HepG2 (cell line): ENCODE results near the gene TACC2. TPM values are rescaled to one million over a fixed set of nuclear protein-coding genes. Genes with fewer than 3 reads are reported as not detected.

Experiments
- ATF1 ChIP-seq: IDR thresholded peaks from 2 replicates; pipeline ENCODE4 v1.6.1; 2016; ENCODE audit warnings: mild to moderate bottlenecking, control low read depth
- CEBPG ChIP-seq: IDR thresholded peaks from 2 replicates; pipeline ENCODE4 v1.6.1; 2016
- DR1 ChIP-seq: sonication (generic); formaldehyde crosslinking; IDR thresholded peaks from 2 replicates; pipeline ENCODE4 v1.8.0; 2021; ENCODE audit warnings: mild to moderate bottlenecking, missing genetic modification reagents, inconsistent platforms
- JARID2 ChIP-seq: sonication (generic); formaldehyde crosslinking; IDR thresholded peaks from 2 replicates; pipeline ENCODE4 v1.8.1; 2023; ENCODE audit warnings: missing genetic modification reagents, inconsistent platforms; ENCODE audit not compliant: insufficient replicate concordance
- KDM5A ChIP-seq: fragments of 200-600 bp; sonication (generic); IDR thresholded peaks from 2 replicates; pipeline ENCODE4 v1.7.0; 2018; ENCODE audit warnings: antibody characterized with exemption, mild to moderate bottlenecking, low read length, borderline replicate concordance
- MBD4 ChIP-seq: IDR thresholded peaks from 2 replicates; pipeline ENCODE4 v1.6.1; 2012; ENCODE audit warnings: low read length, inconsistent platforms, borderline replicate concordance
- MIER3 ChIP-seq: IDR thresholded peaks from 2 replicates; pipeline ENCODE4 v1.6.1; 2016; ENCODE audit warnings: missing compliant biosample characterization, borderline replicate concordance
- POLR2G ChIP-seq: fragments of 200-400 bp; formaldehyde crosslinking; IDR thresholded peaks from 2 replicates; pipeline ENCODE4 v1.6.1; 2018; ENCODE audit warnings: mild to moderate bottlenecking, low read depth, low read length, moderate library complexity
- RFX3 ChIP-seq: IDR thresholded peaks from 2 replicates; pipeline ENCODE4 v1.6.1; 2016; ENCODE audit warnings: missing biosample characterization, missing genetic modification reagents
- RXRB ChIP-seq: IDR thresholded peaks from 2 replicates; pipeline ENCODE4 v1.6.1; 2016; ENCODE audit warnings: borderline replicate concordance, missing genetic modification reagents, missing compliant biosample characterization
- SMARCC2 ChIP-seq: fragments of 450-650 bp; IDR thresholded peaks from 2 replicates; pipeline ENCODE4 v1.6.1; 2017; ENCODE audit warnings: antibody characterized with exemption, mild to moderate bottlenecking
- SP4 ChIP-seq: sonication (generic); formaldehyde crosslinking; IDR thresholded peaks from 2 replicates; pipeline ENCODE4 v1.8.1; 2023; ENCODE audit warnings: mild to moderate bottlenecking, missing genetic modification reagents
- ZBTB20 ChIP-seq: sonication (generic); formaldehyde crosslinking; IDR thresholded peaks from 2 replicates; pipeline ENCODE4 v1.8.1; 2023; ENCODE audit warnings: missing genetic modification reagents, low read depth, mild to moderate bottlenecking, borderline replicate concordance
- ZFP36L2 ChIP-seq: sonication (generic); formaldehyde crosslinking; IDR thresholded peaks from 2 replicates; pipeline ENCODE4 v1.4.0; 2020; ENCODE audit warnings: missing genetic modification reagents
- ZFYVE20 ChIP-seq: sonication (generic); formaldehyde crosslinking; IDR thresholded peaks from 2 replicates; pipeline ENCODE4 v1.8.0; 2023; ENCODE audit warnings: low read depth, mild to moderate bottlenecking, moderate library complexity, missing genetic modification reagents, borderline replicate concordance
- ZNF441 ChIP-seq: sonication (generic); formaldehyde crosslinking; IDR thresholded peaks from 2 replicates; pipeline ENCODE4 v1.7.0; 2021; ENCODE audit warnings: missing genetic modification reagents, borderline replicate concordance
- ZSCAN12 ChIP-seq: sonication (generic); formaldehyde crosslinking; IDR thresholded peaks from 2 replicates; pipeline ENCODE4 v1.9.0; 2021; ENCODE audit warnings: mild to moderate bottlenecking, missing genetic modification reagents
- ZSCAN29 ChIP-seq: sonication (generic); formaldehyde crosslinking; conservative IDR thresholded peaks from 2 replicates; pipeline ENCODE4 v1.4.0; 2020; ENCODE audit warnings: mild to moderate bottlenecking, missing genetic modification reagents
- polyA plus RNA-seq, 8 experiments: library from polyadenylated mRNA; depleted of rRNA in 3 of 8; stranded (reverse) in 7 of 8; unstranded in 1 of 8; fragments of >200 nt; fragmentation: Illumina TruSeq in 4 of 8; extraction: Trizol in 4 of 8; gene quantifications; 2 replicates each; pipeline versions ENCODE4 v1.2.1 to v1.2.3, GENCODE V29; 2011 to 2016; ENCODE audit warnings: low read depth in 4 of 8, missing spikeins in 1 of 8, mixed read lengths in 1 of 8; ENCODE audit not compliant: insufficient read depth in 1 of 8
- total RNA-seq, 5 experiments: library from RNA; depleted of rRNA; stranded (reverse); fragments of >200 nt; fragmentation: Illumina TruSeq; extraction: Trizol; gene quantifications; 2 replicates each; pipeline ENCODE4 v1.2.3, GENCODE V29; 2016; ENCODE audit warnings: low read depth in 1 of 5
- TF ChIP-seq, protein P1 (sequence below): sonication (generic); formaldehyde crosslinking; IDR thresholded peaks from 2 replicates; pipeline ENCODE4 v1.4.0; 2020; ENCODE audit warnings: missing genetic modification reagents
- TF ChIP-seq, protein P2 (sequence below): sonication (generic); formaldehyde crosslinking; IDR thresholded peaks from 2 replicates; pipeline ENCODE4; 2020; ENCODE audit warnings: missing genetic modification reagents, mild to moderate bottlenecking, borderline replicate concordance
- TF ChIP-seq, protein P3 (sequence below): IDR thresholded peaks from 2 replicates; pipeline ENCODE4 v1.6.1; 2016
- TF ChIP-seq, protein P4 (sequence below): sonication (generic); formaldehyde crosslinking; IDR thresholded peaks from 2 replicates; pipeline ENCODE4 v1.8.0; 2022; ENCODE audit warnings: mild to moderate bottlenecking, missing genetic modification reagents, moderate library complexity
- TF ChIP-seq, protein P5 (sequence below): sonication (generic); formaldehyde crosslinking; IDR thresholded peaks from 2 replicates; pipeline ENCODE4 v1.5.0; 2020; ENCODE audit warnings: mild to moderate bottlenecking, missing genetic modification reagents

Gene TACC2
- total and polyA plus RNA-seq, 2 of the 13 experiments (the other 11 are each of a cell fraction or from before 2014, with no cell fraction given), result 11.8 to 16.0 TPM

DNA sequence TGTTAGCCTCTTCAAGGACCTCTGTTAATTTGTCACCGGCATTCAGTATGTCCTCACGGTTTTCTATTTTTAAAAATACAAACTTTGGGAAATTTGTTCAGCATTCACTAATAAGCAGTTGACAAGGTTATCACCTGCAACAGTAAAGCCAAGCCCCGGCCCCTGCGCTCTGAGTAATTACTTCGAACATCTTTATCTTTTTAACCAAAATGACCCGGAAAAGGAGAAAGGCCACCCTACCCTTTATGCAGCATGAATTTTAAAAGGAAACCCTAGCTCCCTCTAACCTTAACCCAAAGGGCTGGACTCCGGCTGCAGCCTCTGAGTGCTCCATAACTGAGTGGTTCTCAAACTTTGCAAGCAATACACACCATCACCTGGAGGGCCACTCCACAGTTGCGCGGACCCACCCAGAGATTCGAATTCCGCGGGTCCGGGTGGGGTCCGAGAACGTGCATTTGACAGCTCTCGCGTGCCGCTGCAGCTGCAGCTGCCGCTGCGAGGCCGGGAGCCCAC lies 14.9 kb upstream of the TACC2 start (continued):
- TF ChIP-seq, protein P1, sequence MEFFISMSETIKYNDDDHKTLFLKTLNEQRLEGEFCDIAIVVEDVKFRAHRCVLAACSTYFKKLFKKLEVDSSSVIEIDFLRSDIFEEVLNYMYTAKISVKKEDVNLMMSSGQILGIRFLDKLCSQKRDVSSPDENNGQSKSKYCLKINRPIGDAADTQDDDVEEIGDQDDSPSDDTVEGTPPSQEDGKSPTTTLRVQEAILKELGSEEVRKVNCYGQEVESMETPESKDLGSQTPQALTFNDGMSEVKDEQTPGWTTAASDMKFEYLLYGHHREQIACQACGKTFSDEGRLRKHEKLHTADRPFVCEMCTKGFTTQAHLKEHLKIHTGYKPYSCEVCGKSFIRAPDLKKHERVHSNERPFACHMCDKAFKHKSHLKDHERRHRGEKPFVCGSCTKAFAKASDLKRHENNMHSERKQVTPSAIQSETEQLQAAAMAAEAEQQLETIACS (CRISPR knock-in tag), result no peak
- TF ChIP-seq, protein P2, sequence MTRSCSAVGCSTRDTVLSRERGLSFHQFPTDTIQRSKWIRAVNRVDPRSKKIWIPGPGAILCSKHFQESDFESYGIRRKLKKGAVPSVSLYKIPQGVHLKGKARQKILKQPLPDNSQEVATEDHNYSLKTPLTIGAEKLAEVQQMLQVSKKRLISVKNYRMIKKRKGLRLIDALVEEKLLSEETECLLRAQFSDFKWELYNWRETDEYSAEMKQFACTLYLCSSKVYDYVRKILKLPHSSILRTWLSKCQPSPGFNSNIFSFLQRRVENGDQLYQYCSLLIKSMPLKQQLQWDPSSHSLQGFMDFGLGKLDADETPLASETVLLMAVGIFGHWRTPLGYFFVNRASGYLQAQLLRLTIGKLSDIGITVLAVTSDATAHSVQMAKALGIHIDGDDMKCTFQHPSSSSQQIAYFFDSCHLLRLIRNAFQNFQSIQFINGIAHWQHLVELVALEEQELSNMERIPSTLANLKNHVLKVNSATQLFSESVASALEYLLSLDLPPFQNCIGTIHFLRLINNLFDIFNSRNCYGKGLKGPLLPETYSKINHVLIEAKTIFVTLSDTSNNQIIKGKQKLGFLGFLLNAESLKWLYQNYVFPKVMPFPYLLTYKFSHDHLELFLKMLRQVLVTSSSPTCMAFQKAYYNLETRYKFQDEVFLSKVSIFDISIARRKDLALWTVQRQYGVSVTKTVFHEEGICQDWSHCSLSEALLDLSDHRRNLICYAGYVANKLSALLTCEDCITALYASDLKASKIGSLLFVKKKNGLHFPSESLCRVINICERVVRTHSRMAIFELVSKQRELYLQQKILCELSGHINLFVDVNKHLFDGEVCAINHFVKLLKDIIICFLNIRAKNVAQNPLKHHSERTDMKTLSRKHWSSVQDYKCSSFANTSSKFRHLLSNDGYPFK, result no peak
- TF ChIP-seq SMARCC2 (no peak), POLR2G (no peak), ZNF441 (CRISPR knock-in tag) (no peak), ATF1 (no peak), RFX3 (CRISPR knock-in tag) (no peak), RXRB (CRISPR knock-in tag) (no peak), ZFYVE20 (CRISPR knock-in tag) (no peak), MBD4 (no peak), JARID2 (CRISPR knock-in tag) (no peak), MIER3 (CRISPR knock-in tag) (no peak), ZSCAN29 (CRISPR knock-in tag) (no peak), SP4 (CRISPR knock-in tag) (0 out of 2 replicates have a peak, but pooled peaks have one; percentile 16), ZFP36L2 (CRISPR knock-in tag) (no peak), ZBTB20 (CRISPR knock-in tag) (no peak), DR1 (no peak), ZSCAN12 (CRISPR knock-in tag) (no peak), KDM5A (no peak), CEBPG (CRISPR knock-in tag) (no peak)
- TF ChIP-seq, protein P3, sequence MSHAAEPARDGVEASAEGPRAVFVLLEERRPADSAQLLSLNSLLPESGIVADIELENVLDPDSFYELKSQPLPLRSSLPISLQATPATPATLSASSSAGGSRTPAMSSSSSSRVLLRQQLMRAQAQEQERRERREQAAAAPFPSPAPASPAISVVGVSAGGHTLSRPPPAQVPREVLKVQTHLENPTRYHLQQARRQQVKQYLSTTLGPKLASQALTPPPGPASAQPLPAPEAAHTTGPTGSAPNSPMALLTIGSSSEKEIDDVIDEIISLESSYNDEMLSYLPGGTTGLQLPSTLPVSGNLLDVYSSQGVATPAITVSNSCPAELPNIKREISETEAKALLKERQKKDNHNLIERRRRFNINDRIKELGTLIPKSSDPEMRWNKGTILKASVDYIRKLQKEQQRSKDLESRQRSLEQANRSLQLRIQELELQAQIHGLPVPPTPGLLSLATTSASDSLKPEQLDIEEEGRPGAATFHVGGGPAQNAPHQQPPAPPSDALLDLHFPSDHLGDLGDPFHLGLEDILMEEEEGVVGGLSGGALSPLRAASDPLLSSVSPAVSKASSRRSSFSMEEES (CRISPR knock-in tag), result no peak
- TF ChIP-seq, protein P4, sequence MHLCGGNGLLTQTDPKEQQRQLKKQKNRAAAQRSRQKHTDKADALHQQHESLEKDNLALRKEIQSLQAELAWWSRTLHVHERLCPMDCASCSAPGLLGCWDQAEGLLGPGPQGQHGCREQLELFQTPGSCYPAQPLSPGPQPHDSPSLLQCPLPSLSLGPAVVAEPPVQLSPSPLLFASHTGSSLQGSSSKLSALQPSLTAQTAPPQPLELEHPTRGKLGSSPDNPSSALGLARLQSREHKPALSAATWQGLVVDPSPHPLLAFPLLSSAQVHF (CRISPR knock-in tag), result no peak
- TF ChIP-seq, protein P5, sequence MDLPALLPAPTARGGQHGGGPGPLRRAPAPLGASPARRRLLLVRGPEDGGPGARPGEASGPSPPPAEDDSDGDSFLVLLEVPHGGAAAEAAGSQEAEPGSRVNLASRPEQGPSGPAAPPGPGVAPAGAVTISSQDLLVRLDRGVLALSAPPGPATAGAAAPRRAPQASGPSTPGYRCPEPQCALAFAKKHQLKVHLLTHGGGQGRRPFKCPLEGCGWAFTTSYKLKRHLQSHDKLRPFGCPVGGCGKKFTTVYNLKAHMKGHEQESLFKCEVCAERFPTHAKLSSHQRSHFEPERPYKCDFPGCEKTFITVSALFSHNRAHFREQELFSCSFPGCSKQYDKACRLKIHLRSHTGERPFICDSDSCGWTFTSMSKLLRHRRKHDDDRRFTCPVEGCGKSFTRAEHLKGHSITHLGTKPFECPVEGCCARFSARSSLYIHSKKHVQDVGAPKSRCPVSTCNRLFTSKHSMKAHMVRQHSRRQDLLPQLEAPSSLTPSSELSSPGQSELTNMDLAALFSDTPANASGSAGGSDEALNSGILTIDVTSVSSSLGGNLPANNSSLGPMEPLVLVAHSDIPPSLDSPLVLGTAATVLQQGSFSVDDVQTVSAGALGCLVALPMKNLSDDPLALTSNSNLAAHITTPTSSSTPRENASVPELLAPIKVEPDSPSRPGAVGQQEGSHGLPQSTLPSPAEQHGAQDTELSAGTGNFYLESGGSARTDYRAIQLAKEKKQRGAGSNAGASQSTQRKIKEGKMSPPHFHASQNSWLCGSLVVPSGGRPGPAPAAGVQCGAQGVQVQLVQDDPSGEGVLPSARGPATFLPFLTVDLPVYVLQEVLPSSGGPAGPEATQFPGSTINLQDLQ (CRISPR knock-in tag), result no peak
